ENCODE results near the gene MSL3. TPM values are rescaled to one million over a fixed set of nuclear protein-coding genes. Genes with fewer than 3 reads are reported as not detected.

MSL3 gene
- total RNA-seq, 1 experiment from 2014 or later = 13.4 TPM

- POLR2A ChIA-PET = interaction anchor here (1.1 kb wide), 1 partner anchor 35 kb away, joined by 3 read pairs; no protein-coding TSS in a partner anchor
Measured at GRCh38 chrX:11757397-11757718, 679 bp upstream of the MSL3 start.

DNA sequence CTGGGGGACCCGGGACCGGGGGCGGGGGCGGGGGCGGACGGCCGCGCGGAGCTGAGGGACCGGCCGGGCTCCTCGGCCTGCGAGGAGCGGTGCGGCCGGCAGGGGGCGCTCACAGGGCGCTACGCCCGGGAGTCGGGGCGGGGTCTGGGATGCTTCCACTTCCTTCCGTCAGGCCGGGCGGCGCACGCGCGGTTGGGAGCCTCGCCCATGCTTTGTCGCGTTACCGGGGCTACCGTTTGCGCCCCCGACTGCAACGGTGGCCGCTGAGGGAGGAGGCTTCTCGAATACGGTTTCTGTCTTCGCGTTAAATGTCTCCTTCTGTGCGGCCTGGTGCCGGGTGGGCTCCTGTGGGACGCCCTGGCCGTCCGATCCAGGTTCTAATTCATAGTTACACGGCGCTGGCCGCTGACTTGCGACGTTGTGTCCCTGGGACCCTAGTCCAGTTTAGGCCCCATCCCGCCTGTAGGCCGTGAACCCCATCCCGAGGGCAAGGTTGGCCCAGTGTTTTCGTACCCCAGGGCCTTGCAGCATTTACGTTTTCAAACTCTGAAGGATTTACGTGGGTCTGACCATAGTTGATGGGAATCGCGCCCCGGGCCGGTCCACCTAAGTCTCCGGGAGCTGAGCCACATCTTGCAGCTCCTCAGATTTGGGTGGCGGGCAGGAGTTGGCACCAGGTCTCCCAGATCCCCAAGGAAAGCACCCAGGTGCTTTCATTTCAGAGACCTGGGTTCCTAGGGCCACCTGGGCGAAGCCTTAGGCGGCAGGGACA, 549 bp downstream of the MSL3 start:
- H3K9me3 Mint-ChIP-seq = no peaks in the 10 kb centered on the region

More at GRCh38 chrX:11757397-11757718, 679 bp upstream of the MSL3 start:
- Mint-ChIP-seq H3K4me1 (peaks cover 13% of the 10 kb centered on the region), H3K4me3 (peak overlapping the region; percentile 56), H3K27me3 (ENCODE audit: low read depth) (peaks cover 24% of the 10 kb centered on the region), H3K27ac (no peak overlapping the region), H3K36me3 (peaks cover 2% of the 10 kb centered on the region), H3K9me3 (no peaks in the 10 kb centered on the region)
- CTCF ChIA-PET = interaction anchor here (1.2 to 3.3 kb wide), 4 partner anchors 17 to 92 kb away, joined by 3 to 36 read pairs (median 10); partner anchors contain the start of gene ARHGAP6
- ATAC-seq = no peak
- DNase-seq (ENCODE audit: low spot score) = no peak
- TF ChIP-seq ZNF232 (CRISPR knock-in tag; IDR thresholded peaks at IDR 0.05) (no peak), ETV6 (CRISPR knock-in tag; IDR thresholded peaks at IDR 0.05) (no peak)

GRCh38 chrX:11759172-11759460, 1.1 kb downstream of the MSL3 start:
- no peaks in the 10 kb centered on the region for H3K9me3 Mint-ChIP-seq
- H3K4me3 Mint-ChIP-seq = peak overlapping the region; percentile 94
- DNase-seq (ENCODE audit: low spot score) = no peak
- no peak for ATAC-seq
- peaks cover 13% of the 10 kb centered on the region for H3K4me1 Mint-ChIP-seq
- peaks cover 13% of the 10 kb centered on the region for H3K36me3 Mint-ChIP-seq
- CTCF ChIA-PET = interaction anchor here (1.4 to 3.3 kb wide), 6 partner anchors 8 to 227 kb away, joined by 8 to 36 read pairs (median 10); partner anchors contain the start of gene ARHGAP6
- peak overlapping the region; percentile 84; the same call in 1 of the 2 replicates for H3K27ac Mint-ChIP-seq
- H3K27me3 Mint-ChIP-seq (ENCODE audit: low read depth) = peaks cover 20% of the 10 kb centered on the region
- POLR2A ChIA-PET = interaction anchor here (0.7 kb wide), 1 partner anchor 1748 kb away, joined by 4 read pairs; no protein-coding TSS in a partner anchor
- TF ChIP-seq, protein P1, sequence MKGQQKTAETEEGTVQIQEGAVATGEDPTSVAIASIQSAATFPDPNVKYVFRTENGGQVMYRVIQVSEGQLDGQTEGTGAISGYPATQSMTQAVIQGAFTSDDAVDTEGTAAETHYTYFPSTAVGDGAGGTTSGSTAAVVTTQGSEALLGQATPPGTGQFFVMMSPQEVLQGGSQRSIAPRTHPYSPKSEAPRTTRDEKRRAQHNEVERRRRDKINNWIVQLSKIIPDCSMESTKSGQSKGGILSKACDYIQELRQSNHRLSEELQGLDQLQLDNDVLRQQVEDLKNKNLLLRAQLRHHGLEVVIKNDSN (CRISPR knock-in tag; IDR thresholded peaks at IDR 0.05) = no peak
- TF ChIP-seq HMGA2 (CRISPR knock-in tag; IDR thresholded peaks at IDR 0.05) = no peak
- TF ChIP-seq, protein P2, sequence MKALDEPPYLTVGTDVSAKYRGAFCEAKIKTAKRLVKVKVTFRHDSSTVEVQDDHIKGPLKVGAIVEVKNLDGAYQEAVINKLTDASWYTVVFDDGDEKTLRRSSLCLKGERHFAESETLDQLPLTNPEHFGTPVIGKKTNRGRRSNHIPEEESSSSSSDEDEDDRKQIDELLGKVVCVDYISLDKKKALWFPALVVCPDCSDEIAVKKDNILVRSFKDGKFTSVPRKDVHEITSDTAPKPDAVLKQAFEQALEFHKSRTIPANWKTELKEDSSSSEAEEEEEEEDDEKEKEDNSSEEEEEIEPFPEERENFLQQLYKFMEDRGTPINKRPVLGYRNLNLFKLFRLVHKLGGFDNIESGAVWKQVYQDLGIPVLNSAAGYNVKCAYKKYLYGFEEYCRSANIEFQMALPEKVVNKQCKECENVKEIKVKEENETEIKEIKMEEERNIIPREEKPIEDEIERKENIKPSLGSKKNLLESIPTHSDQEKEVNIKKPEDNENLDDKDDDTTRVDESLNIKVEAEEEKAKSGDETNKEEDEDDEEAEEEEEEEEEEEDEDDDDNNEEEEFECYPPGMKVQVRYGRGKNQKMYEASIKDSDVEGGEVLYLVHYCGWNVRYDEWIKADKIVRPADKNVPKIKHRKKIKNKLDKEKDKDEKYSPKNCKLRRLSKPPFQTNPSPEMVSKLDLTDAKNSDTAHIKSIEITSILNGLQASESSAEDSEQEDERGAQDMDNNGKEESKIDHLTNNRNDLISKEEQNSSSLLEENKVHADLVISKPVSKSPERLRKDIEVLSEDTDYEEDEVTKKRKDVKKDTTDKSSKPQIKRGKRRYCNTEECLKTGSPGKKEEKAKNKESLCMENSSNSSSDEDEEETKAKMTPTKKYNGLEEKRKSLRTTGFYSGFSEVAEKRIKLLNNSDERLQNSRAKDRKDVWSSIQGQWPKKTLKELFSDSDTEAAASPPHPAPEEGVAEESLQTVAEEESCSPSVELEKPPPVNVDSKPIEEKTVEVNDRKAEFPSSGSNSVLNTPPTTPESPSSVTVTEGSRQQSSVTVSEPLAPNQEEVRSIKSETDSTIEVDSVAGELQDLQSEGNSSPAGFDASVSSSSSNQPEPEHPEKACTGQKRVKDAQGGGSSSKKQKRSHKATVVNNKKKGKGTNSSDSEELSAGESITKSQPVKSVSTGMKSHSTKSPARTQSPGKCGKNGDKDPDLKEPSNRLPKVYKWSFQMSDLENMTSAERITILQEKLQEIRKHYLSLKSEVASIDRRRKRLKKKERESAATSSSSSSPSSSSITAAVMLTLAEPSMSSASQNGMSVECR (CRISPR knock-in tag; IDR thresholded peaks at IDR 0.05; ENCODE audit: borderline replicate concordance) = no peak
- TF ChIP-seq ZNF532 (CRISPR knock-in tag; IDR thresholded peaks at IDR 0.05; ENCODE audit: borderline replicate concordance) = no peak
- no peak for TF ChIP-seq MXD4 (CRISPR knock-in tag; IDR thresholded peaks at IDR 0.05; ENCODE audit: borderline replicate concordance)

More for the DNA sequence above, 549 bp downstream of the MSL3 start:
- CTCF ChIA-PET = interaction anchor here (0.6 to 3.3 kb wide), 9 partner anchors 9 to 227 kb away, joined by 3 to 36 read pairs (median 8); partner anchors contain the start of gene ARHGAP6
- Mint-ChIP-seq H3K36me3 (peaks cover 9% of the 10 kb centered on the region), H3K4me1 (peaks cover 13% of the 10 kb centered on the region), H3K4me3 (peak overlapping the region; percentile 94), H3K27me3 (ENCODE audit: low read depth) (peaks cover 23% of the 10 kb centered on the region), H3K27ac (peak overlapping the region; percentile 53)
- TF ChIP-seq FOXP4 (CRISPR knock-in tag; IDR thresholded peaks at IDR 0.05) (no peak), ZBTB21 (CRISPR knock-in tag; IDR thresholded peaks at IDR 0.05; ENCODE audit: borderline replicate concordance) (no peak), MAX (CRISPR knock-in tag; IDR thresholded peaks at IDR 0.05) (0 out of 2 replicates have a peak, but pooled peaks have one; percentile 19), CTCF (IDR thresholded peaks at IDR 0.05) (peak; percentile 66)
- peak; percentile 54 for ATAC-seq
- POLR2A ChIA-PET = interaction anchor here (0.7 kb wide), 1 partner anchor 1748 kb away, joined by 4 read pairs; no protein-coding TSS in a partner anchor
- peak; percentile 85 for DNase-seq (ENCODE audit: low spot score)
